DND-41 (cell line): ENCODE results near the gene LIN7C.

Source experiments
- ATAC-seq: fragments of 200-7000 bp; cut with Tn5 transposase; 3 replicates; pipeline ENCODE4 v1.9.1; 2021; ENCODE audit warnings: low read depth; ENCODE audit not compliant: insufficient read depth
- DNase-seq: peaks from one replicate; pipeline ENCODE4 v3.0.0-alpha.2; 2020
- H2AFZ ChIP-seq: 2 replicates; pipeline ENCODE4 v1.6.0; 2012; ENCODE audit warnings: low read depth, low read length
- H3K27ac ChIP-seq: 2 replicates; pipeline ENCODE4 v1.5.1; 2012; ENCODE audit warnings: low read length, inconsistent platforms
- H3K27me3 ChIP-seq: fragments of 200-600 bp; sonication (generic); 2 replicates; pipeline ENCODE4 v1.6.0; 2012; ENCODE audit warnings: low read length, mild to moderate bottlenecking, inconsistent platforms; ENCODE audit not compliant: insufficient read depth, poor library complexity
- H3K36me3 ChIP-seq: 2 replicates; pipeline ENCODE4 v1.5.1; 2012; ENCODE audit warnings: low read length, inconsistent platforms; ENCODE audit not compliant: insufficient read depth
- H3K4me1 ChIP-seq: 2 replicates; pipeline ENCODE4 v1.5.1; 2012; ENCODE audit warnings: mild to moderate bottlenecking, low read length; ENCODE audit not compliant: insufficient read depth
- H3K4me2 ChIP-seq: 2 replicates; pipeline ENCODE4 v1.6.0; 2012; ENCODE audit warnings: mild to moderate bottlenecking, moderate library complexity, low read length, inconsistent platforms; ENCODE audit not compliant: insufficient read depth
- H3K4me3 ChIP-seq, 2 experiments: fragments of 200-600 bp in 1 of 2; shearing (Covaris generic) in 1 of 2; 2 replicates each; pipeline ENCODE4 v1.5.1; 2012 to 2016; ENCODE audit warnings: inconsistent platforms in 2 of 2, low read length in 2 of 2, mild to moderate bottlenecking in 2 of 2, low read depth in 1 of 2, moderate library complexity in 1 of 2
- H3K79me2 ChIP-seq: 2 replicates; pipeline ENCODE4 v1.6.0; 2012; ENCODE audit warnings: low read length, inconsistent platforms; ENCODE audit not compliant: insufficient read depth
- H3K9ac ChIP-seq: 2 replicates; pipeline ENCODE4 v1.6.0; 2012; ENCODE audit warnings: low read depth, mild to moderate bottlenecking, inconsistent platforms, low read length, moderate library complexity
- H3K9me3 ChIP-seq: 2 replicates; pipeline ENCODE4 v1.5.1; 2012; ENCODE audit warnings: low read length, moderate library complexity, mild to moderate bottlenecking, inconsistent platforms; ENCODE audit not compliant: insufficient read depth, severe bottlenecking
- H4K20me1 ChIP-seq: 2 replicates; pipeline ENCODE4 v1.6.0; 2012; ENCODE audit warnings: low read length; ENCODE audit not compliant: insufficient read depth
- EZH2 ChIP-seq: IDR thresholded peaks from 3 replicates; pipeline ENCODE4 v1.6.1; 2012; ENCODE audit warnings: borderline replicate concordance, low read depth, mild to moderate bottlenecking, moderate library complexity, low read length, inconsistent platforms; ENCODE audit not compliant: severe bottlenecking
- TF ChIP-seq, protein P1 (sequence below): IDR thresholded peaks from 2 replicates; pipeline ENCODE4 v1.5.1; 2012; ENCODE audit warnings: borderline replicate concordance, low read length, moderate library complexity, mild to moderate bottlenecking; ENCODE audit not compliant: poor library complexity, severe bottlenecking; ENCODE audit errors: extremely low read depth

Gene LIN7C

DNA sequence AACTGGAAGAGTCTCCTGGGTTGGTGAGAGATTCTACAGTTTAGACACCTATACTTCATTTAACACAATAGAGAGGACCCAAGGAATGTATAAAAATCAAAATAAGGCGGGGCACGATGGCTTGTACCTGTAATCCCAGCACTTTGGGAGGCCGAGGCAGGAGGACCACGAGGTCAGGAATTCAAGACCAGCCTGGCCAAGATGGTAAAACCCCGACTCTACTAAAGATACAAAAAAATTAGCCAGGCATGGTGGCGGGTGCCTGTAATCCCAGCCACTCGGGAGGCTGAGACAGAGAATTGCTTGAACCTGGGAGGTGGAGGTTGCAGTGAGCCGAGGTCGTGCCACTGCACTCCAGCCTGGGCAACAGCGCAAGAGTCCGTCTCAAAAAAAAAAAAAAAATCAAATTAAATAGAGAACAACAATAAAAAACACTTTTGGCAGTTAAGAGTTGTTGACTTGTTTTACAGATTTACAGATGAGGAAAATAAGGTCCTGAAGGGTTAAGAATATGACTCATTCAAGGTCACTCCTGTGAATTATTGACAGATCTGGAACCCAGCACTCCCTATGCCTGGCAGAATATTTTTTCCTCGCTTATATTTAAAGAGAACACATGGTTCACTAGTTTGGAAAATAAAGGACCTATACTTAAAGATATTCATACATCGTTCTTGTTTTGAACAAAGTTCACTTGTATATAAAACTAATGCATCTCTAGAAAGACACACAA lies 39.2 kb downstream of the LIN7C start:
- Histone ChIP-seq H3K9me3 (no peaks in the 10 kb centered on the region), H3K36me3 (no peaks in the 10 kb centered on the region), H3K79me2 (no peaks in the 10 kb centered on the region), H3K4me2 (no peak overlapping the region), H3K4me3 (no peak overlapping the region), H3K27ac (no peak overlapping the region), H3K27me3 (no peaks in the 10 kb centered on the region), H2AFZ (no peak overlapping the region), H4K20me1 (no peaks in the 10 kb centered on the region), H3K9ac (no peak overlapping the region), H3K4me1 (no peaks in the 10 kb centered on the region)
- DNase-seq (no peak), ATAC-seq (no peak)
- TF ChIP-seq, protein P1, sequence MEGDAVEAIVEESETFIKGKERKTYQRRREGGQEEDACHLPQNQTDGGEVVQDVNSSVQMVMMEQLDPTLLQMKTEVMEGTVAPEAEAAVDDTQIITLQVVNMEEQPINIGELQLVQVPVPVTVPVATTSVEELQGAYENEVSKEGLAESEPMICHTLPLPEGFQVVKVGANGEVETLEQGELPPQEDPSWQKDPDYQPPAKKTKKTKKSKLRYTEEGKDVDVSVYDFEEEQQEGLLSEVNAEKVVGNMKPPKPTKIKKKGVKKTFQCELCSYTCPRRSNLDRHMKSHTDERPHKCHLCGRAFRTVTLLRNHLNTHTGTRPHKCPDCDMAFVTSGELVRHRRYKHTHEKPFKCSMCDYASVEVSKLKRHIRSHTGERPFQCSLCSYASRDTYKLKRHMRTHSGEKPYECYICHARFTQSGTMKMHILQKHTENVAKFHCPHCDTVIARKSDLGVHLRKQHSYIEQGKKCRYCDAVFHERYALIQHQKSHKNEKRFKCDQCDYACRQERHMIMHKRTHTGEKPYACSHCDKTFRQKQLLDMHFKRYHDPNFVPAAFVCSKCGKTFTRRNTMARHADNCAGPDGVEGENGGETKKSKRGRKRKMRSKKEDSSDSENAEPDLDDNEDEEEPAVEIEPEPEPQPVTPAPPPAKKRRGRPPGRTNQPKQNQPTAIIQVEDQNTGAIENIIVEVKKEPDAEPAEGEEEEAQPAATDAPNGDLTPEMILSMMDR: no peak
- no peak for TF ChIP-seq EZH2

DNA sequence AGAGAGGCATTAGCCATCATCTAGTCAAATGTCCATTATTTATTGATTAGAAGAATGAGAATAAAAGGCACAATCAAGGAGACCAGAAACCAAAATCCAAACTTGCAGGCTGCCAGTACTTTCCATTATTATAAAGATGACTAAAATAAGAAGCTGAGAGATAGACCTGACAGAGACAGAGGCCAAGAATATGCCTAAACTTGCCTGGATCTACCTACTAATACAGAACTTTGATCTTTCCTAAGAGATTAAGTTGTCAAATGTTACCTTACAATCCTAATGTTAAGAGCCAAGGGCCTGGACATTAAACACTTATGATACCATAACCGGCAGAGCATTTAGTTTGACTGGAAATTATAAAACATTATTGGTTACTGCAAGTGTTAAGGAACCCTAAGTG lies 40.2 kb downstream of the LIN7C start:
- Histone ChIP-seq H3K9me3 (no peaks in the 10 kb centered on the region), H3K27ac (no peak overlapping the region), H2AFZ (no peak overlapping the region), H3K79me2 (no peaks in the 10 kb centered on the region), H4K20me1 (no peaks in the 10 kb centered on the region), H3K36me3 (no peaks in the 10 kb centered on the region), H3K27me3 (no peaks in the 10 kb centered on the region), H3K4me3 (no peak overlapping the region), H3K4me1 (no peaks in the 10 kb centered on the region), H3K4me2 (no peak overlapping the region), H3K9ac (no peak overlapping the region)
- ATAC-seq: no peak
- DNase-seq: no peak
- TF ChIP-seq, protein P1: no peak
- TF ChIP-seq EZH2: no peak

DNA sequence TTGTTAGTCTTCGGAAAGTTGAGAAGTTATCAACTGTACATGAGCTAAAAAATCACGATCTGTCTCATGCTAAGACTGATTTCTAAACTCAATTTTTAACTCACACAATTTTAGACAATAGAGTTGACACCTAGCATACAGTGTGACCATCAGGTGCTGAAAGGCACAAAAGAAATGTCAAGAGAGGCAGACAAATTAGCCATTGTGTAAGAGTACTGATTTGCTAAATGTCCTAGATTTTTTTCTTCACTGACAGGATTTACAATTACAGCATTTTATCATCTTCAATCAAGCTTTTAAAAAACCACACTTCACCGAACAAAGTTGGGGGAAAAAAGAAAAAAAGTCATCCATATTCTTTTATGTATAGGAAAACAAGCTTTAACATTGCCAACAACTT lies 40.9 kb downstream of the LIN7C start:
- Histone ChIP-seq H3K36me3 (no peaks in the 10 kb centered on the region), H2AFZ (no peak overlapping the region), H3K79me2 (no peaks in the 10 kb centered on the region), H3K27me3 (no peaks in the 10 kb centered on the region), H3K4me1 (no peaks in the 10 kb centered on the region), H3K9me3 (no peaks in the 10 kb centered on the region), H3K4me2 (no peak overlapping the region), H3K9ac (no peak overlapping the region), H4K20me1 (no peaks in the 10 kb centered on the region), H3K27ac (no peak overlapping the region), H3K4me3 (no peak overlapping the region)
- TF ChIP-seq, protein P1: no peak
- TF ChIP-seq EZH2: no peak
- no peak for DNase-seq
- ATAC-seq: no peak
